Measurements from ENCODE around the gene DNAJC6.
"Not testable (repeated sequence)": the region's sequence is repeated elsewhere in the genome, so short reads cannot be mapped to it uniquely, and the experiment has no call there.

DNAJC6 gene

DNA sequence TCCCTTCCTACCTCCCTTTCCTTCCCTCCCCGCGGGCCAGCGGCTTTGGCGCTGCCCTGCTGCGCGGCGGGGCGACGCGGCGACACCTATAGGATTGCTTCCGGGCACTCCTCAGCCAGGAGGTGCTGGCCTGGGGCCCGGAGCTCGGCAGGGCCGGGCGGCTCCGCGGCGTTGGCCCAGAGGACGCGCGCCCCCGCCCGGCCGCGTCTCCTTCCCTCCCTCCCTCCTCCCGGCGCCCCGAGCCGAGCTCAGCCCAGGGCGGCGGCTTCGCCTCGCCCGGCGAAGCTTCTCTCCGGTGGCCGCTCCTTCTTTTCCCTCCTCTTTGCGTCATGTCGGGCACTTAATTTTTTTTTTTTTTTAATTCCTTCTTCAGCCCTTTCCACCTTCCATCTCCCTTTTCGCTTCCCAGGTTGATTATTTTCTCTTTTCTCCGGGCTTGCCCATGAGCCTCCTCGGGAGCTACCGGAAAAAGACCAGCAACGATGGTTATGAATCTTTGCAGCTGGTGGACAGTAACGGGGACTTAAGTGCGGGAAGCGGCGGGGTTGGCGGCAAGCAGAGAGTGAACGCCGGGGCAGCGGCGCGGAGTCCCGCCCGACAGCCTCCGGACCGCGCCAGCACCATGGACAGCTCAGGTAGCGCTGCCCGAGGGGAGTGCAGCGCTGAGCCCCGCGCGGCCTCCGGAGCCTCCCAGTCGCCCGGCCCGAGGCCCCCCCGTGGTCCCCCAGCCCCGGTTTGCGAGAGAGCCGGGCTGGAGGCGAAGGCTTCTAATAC lies at the start of gene DNAJC6:
Gene DNAJC6, plus strand, starts transcription at position 240 of the 774 bp plus-strand sequence. Its CDS starts 203 bp downstream, at position 443.
- DNase-seq: peak; percentile 38

DNA sequence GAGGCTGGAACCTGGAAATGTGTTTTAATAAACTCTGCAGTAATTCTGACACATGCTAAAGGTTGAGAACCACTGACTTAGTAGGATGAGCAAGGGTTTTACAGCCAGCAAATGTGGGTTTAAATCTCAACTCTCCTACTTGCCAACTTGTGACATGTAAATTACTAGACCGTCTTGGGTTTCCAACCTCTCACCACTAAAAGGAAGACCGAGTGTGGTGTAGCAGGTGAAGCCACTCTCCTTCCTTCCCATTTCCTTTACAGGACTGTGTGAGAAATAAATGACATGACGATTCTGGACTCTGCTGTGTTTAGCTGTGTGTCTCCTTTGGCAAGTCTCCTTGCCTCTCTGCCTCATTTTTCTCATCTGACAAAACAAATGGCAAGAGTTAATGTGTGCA lies 49.5 kb upstream of the DNAJC6 start:
- no peak for DNase-seq

DNA sequence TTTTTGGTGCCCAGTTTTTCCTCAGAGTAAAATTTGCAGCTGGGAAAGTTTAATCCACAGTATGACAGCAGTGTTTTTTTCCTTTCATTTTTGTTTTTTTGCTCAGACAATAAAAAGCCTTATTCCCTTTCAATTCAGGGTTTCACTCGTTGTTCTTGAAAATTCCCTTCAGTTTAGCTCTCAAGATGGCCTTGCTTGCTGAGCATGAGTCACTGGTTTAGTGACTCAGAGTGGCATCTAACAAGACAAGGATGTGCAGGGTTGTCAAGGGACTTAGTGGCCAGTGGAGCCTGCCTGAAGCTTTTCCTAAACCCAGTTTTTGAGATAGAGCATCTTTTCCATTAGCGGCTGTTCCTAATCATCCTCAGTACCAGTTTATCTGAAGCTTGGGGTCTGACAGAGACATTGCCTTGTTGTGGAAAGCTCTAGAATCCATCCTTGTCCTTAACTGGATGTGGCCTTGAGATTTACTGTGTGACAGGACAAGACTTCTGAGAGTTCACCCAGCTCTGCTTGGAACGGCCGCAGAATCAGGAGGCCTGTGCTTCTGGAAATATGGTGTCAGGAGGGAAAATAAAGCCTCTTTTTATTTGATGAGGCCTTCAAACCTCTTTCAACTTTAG lies 48.4 kb upstream of the DNAJC6 start:
- DNase-seq: no peak

DNA sequence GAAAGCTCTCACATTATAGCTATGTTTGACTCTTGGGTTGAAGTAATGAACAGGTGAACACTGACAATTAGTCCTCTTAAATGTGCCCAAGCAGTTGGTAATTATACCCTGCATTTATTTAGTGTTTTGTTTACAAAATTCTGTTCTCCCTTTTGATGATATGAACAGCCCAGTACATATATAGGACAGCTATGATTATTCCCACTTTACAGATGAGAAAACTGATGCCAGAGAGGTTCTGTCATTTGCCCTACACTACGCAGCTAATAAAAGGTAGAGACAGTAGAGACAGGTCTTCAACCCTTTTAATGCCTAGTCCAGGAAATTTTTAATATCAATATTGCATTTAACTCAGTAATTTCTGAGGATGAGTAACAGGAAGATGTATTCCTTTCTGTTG lies 46.1 kb upstream of the DNAJC6 start:
- no peak for DNase-seq

DNA sequence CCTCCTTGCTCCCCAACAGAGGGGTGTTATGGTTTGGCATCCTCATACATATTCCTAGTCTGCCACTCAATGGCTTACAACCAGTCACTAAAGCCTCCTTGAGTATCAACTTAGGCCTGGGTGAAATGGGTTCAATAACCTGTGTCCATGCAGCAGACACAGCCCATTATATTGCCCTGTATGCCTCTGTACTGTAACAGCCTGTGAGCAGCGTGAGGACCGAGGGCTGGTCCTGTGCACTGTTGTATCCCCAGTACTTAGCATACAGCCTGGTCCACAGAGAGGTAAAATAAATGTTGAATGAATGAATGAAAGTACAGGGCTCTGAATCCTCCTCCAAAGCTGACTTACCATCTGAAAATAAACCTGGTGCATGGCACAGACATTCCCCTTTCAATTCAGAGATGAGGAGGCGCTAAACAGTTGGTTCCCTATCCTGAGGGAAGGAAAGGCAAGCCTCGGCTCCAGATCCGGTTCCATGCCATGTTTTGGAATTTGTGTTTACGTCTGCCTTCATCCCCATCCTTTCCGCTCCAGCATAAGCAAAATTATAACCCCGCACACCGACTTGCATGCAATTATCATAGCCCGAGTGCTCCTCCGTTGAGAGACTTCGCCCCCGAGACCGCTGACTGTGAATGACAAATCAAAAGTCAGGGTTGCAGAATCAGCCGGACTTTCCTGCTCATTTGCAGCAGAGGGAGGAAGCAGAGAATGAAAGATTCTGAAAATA lies 45.0 kb upstream of the DNAJC6 start:
- DNase-seq: no peak

DNA sequence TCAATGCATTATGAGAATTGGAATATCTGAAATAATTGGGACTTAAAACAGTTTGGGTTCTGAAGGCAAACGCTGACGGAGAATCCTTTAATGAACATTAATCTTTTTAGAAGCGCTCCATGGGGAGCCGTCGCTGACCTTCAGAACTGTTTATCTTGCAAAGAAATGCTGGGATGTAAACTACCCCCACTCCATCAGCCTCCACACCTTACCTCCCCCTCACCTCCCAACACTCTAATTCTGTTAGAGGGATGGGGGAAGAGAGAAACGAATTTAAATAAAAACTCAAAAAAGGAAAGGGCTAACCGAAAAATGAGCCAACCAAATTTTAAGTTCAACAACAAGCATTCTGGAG lies 44.1 kb upstream of the DNAJC6 start:
- no peak for DNase-seq

DNA sequence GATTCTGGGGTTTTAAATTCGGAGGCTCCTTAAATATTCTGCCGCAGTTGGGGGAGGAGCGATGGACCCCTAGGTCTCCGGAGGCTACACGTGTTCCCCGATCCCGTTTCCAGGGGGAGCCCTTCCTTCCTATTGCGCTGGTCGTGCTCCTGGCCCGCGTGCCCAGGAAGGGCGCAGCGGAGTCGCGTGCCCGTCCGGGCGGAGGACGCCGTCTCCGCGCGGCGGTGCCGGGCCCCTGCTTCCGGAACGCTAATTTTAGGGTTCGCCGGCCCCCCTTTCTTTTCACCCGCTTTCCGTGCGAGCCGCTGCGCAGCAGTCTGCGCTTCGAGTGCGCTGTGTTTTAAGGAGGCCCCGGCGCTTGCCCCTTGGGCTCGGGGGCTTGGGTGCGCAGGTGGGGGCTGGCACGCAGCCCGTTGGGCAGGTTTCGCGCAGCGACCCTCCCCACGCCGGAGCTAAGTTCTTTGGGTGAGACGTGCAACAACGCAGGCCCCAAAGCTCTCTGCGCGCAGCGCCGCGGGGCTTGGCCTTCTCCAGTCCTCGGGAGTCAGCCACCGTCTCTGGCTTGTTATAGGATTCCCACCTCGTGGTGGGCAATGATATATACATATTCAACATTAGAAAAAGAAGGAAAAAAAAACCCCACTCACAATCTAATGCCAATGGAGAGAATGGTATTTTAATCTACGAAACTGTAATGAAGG lies 43.5 kb upstream of the DNAJC6 start:
- DNase-seq: peak; percentile 36

DNA sequence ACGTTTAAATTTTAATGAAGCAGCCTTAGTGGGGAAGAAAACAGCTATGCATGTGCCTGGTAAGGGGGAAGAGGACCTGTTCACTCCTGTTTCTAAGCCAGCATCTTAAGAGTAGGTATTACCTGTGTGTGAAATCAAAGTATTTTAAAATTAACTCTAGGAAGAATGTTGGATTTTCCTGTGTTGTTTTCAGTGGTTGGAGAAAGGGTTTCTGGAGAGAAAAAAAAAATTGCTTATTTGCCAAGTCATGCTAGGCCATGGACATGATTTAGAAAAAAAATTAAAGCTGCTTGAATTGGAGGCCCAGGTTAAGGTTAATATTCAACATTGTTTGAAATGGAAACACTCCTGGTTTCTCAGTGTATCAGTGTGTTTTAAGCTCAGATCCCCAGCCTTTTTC lies 42.9 kb upstream of the DNAJC6 start:
- DNase-seq: no peak

DNA sequence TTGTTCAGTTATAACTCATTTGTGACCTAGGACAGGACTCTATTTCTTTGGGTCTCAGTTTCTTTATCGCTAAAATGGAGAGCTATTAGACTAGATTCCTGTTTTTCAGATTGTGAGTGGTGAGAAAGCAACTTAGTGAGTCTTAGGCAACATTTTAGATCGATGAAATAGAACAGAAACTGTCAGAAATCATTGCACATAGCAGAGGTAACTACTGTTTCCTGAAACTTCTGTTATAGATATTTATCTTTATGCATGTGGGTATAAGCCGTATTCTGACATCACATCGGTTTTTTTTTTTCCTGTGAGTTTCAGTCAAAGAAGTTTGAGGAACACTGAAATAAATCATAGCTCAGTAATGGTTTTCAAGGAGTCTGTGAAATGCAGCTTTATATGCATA lies 42.1 kb upstream of the DNAJC6 start:
- no peak for DNase-seq

DNA sequence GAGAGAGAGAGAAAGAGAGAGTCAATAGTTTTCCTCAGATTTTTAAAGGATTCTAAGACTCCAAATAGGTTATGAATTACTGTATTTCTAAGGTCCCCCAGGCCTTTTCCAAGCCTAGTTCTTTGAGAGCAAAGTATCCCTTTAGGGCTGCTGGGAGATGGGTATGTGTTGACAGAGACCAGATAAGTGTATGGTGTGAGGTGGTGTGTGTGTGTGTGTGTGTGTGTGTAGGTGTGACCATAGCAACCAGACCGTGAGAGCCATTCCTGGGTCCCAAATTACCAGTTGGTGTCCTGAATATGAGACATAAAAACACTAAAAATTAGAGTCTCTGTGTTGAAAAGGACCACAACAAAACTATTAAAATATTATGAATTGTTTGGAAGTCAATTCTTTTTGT lies 41.7 kb upstream of the DNAJC6 start:
- no peak for DNase-seq

DNA sequence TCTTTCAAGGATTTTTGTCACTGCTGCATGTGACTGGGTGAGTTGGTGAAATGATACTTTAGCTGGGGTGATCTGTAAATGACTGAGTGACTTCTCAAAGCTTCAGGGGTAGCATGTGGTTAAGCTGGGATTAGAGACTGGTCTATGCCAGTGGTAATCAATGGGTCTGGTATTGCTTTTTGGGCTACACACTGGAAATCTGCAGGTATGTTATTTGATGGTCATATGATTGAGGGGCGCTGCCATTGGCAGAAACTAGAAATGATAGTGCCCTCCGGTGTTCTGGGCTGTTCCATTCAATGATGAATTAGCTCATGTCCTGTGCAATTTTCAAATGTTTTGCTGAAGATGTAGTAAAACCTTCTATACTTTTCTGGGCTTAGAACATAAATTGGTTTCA lies 39.7 kb upstream of the DNAJC6 start:
- no peak for DNase-seq

DNA sequence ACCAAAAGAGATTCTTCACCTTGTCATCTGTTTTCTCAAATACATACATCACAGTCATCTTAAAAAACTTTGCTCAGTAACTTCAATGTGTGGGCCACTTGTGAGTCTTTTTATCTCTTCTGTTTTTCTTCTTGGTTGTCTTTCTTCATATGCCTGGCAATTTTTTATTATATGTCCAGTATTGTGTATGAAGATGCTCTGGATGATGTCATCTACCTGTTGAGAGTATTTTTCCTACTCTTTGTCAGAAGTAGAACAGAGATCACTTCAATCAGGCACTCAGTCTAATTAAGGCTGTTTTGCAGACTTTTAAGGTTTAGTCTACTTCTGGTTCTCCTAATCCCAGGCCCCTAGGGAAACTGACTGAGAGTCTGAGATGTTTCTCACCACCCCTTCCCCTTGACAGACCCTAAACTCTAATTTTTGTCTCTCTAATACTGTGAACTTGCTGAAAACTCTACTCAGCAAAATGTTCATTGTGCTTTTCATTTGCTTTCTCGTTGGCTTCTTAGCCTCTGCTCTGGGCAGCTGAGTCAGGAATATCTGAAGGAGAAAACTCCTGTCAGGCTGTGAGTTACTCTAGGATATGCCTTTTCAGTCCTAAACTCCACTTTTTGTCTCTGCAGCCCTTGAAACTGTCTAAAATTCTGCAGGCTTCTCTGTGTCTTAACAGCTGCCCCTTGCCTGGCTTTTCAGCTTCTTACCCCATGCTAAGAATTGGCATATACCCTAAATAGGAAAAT lies 33.0 kb upstream of the DNAJC6 start:
- no peak for DNase-seq

DNA sequence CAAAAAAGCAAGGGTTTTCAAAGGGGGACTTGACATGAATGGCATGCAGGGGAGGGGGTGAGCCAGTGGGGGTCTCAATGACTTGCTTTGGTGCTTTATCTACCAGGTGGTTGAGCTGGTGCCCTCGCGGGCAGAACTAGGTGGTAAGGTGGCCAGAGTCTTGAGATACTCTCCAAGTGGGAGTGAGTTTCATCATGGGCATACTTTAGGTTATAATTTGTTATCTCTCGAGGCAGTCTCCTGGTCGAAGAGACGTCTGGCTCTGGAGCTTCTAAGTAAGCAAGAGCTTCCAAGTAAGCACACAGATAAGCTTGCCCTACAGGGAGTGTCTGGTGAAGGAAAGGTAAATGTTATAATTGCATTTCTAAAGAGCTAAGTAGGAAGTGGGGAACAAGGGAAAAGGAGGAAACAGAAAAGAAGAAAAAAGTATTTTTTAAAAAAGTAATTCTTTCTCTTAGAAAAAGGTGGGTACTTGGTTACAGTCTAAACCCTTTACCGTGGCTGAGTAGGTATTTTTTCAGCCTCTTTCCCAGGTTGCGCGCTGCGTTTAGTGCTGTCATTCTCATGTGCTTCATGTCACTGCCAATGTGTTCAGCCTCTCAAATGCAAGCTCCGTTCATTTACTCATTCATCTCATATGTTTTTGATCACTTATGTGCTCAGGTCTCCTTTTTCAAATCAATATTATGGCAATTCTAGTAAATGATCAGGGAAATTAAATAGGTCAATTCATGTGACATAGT lies 31.6 kb upstream of the DNAJC6 start:
- no peak for DNase-seq

DNA sequence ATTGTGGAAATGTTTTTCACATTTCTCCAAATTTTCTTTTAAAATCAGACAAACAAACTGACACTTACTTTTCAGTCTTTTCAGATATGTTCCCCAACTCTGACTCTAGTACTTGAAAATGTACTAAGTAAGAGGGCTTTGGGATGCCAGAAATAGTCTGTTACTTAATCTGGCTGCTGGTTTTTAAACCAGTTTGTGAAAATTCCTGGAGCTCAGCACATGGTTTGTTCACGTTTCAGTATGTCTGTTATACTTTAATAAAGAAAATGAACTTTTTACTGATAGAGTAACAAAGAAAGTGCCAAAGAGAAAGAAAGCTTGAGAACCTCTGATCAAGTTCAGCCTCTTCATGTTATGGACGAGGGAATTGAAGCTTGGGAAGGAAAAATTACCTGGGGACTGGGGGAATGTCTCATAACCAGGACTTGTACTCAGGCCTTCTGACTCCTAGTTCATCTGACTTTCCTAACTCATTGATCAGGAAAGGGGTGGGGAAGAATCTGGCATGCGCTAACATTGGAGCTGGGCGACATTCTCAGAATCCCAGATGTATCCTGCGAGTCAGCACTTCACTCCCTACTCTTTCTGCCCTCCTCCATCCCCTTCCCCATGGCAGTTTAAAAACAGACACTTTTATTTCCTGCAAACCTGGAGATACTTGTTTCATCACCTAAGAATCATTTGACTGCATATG lies 30.8 kb upstream of the DNAJC6 start:
- DNase-seq: no peak

DNA sequence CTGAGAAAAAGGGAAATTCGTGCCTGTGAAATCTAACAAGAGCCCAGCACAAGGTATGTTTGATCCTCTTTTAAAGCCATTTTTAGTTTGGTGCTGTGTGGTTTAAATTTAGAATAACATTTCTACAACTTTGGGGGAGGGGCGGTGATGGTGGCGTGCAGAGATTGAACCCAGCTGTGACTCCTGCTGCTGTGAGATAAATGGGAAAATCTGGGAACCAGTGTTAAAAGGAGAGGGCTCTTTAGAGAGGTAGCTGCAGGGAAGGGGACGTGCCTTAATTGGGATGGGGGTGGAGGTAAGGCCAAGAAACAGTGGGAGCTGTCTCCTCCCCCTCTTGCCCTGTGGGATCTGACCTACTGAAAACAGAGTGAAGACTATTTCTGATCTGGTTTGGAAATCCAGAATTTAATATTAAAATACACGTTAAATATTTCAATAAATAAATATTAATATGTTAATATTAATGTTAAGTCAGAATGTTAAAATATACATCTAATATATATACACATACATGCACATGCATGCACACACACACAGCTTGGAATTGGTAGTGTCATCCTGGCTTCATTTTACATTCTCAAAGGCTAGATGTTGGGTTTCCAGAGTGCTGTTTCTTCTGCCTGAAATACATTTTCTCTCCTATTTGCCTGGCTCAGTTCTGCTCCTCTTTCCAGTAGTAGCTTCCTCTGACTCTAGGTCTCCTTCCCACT lies 30.1 kb upstream of the DNAJC6 start:
- DNase-seq: no peak

DNA sequence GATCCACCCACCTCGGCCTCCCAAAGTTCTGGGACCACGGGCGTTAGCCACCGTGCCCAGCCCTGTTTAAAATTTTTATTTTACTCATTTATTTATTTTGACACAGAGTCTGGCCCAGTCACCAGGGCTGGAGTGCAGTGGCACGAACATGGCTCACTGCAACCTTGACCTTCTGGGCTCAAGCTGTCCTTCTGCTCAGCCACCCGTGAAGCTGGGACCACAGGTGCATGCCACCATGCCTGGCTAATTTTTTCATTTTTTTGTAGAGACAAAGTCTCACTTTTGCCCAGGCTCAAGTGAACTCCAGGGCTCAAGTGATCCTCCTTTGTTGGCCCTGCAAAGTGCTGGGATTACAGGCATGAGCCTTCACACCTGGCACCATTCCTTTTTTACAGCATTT lies 27.5 kb upstream of the DNAJC6 start:
- no peak for DNase-seq

DNA sequence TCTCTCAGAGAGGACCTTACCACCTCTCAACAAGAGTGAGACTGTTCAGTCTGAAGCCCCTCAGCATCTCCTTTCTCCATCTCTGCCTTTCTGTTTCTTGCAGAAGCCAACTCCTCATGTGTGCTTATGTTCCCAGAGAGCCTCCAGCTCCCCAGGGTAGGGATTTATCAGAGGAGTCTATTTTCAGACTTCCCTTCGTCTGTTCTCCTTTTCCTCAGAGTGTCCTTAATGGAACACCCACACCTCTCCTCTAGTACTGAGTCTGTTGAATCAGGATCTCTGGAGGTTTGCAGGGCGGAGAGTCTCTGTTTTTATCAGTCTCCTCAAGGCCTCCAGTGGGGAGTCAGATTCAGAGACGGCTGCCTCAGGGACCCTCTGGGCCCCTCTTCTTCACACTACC lies 25.1 kb upstream of the DNAJC6 start:
- DNase-seq: no peak

DNA sequence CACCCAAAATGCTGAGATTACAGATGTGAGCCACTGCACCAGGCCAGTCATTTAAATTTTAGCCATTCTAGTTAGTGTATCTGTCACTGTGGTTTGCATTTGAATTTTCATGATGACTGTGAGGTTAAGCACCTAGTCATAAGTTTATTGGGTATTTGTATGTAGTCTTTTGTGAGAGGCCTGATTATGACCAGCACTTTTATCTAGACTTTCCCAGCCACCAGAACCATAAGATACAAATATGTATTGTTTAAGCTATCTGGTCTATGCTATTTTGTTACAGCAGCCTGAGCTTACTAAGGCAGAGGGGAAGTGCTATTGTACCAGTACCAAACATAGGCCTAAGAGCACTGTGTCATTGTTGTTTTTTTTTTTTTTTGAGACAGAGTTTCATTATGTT lies 19.9 kb upstream of the DNAJC6 start:
- no peak for DNase-seq

DNA sequence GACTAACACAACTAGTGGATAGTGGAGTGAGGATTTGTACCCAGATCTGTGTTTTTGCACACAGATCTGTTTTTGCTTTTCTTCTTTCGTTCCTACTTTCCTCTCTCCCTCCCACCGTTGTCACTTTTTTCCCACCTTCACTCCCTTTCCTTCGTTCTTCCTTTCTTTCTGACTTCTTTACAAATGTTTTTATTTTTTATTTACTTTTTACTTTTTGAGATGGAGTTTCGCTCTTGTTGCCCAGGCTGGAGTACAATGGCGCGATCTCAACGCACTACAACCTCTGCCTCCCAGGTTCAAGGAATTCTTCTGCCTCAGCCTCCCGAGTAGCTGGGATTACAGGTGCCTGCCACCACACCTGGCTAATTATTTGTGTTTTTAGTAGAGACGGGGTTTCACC lies 17.5 kb upstream of the DNAJC6 start:
- DNase-seq: not testable (repeated sequence)

DNA sequence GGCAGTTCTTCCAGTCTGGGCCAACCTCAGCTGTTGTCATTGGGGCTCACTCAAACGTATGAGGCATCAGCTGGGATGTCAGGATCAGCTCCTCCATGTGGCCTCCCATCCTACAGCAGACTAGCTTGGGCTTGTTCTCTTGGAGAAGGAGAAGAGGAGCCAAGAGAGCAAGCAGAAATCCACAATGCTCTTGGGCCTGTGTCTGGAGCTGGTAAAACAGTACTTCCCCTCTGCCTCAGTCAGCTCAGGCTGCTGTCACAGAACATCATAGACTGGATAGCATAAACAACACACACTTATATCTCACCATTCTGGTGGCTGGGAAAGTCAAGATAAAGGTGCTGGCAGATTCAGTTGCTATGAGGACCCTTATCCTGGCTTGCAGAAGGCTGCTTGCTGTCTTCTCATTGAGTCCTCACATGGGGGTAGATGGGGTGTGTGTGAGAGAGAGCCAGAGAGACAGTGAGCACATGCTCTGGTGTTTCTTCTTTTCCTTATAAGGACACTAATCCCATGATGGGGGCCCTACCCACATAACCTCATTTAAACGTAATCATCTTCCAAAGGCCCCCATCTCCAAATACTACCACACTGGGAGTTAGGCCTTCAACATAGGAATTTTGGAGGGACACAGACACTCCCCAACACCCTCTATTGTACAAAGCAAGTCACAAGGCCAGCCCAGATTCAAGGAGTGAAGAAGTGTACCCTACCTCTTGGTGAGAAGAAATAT lies 16.3 kb upstream of the DNAJC6 start:
- DNase-seq: no peak

Measured in activated CD4-positive, alpha-beta T cell treated with anti-CD3 and anti-CD28 coated beads, Interleukin-2, amount 50 U/mL, for 1 hour (primary cell).